MM.1S (cell line): ENCODE results near the gene FYN.

Source experiments
- DNase-seq: peaks from one replicate; pipeline ENCODE4 v3.0.0-alpha.2; 2015
- H2AFZ ChIP-seq: fragments of 300-600 bp; sonication (generic); 2 replicates; pipeline ENCODE4 v1.6.0; 2016; ENCODE audit warnings: antibody characterized with exemption, low read length
- H3F3A ChIP-seq: fragments of 300-600 bp; sonication (generic); 2 replicates; pipeline ENCODE4 v1.6.1; 2016; ENCODE audit warnings: mild to moderate bottlenecking, antibody characterized with exemption, low read length, moderate library complexity, mixed read lengths; ENCODE audit not compliant: insufficient read depth
- H3K27ac ChIP-seq: fragments of 300-600 bp; sonication (generic); 2 replicates; pipeline ENCODE4 v1.5.1; 2016; ENCODE audit warnings: mild to moderate bottlenecking, low read length
- H3K27me3 ChIP-seq: fragments of 300-600 bp; sonication (generic); replicated peaks from 2 replicates; pipeline ENCODE4 v1.6.0; 2016; ENCODE audit warnings: low read length; ENCODE audit not compliant: insufficient read depth
- H3K36me3 ChIP-seq: fragments of 300-600 bp; sonication (generic); replicated peaks from 2 replicates; pipeline ENCODE4 v1.6.1; 2016; ENCODE audit warnings: mild to moderate bottlenecking, low read length, mixed read lengths; ENCODE audit not compliant: insufficient read depth
- H3K4me1 ChIP-seq: fragments of 300-600 bp; sonication (generic); 2 replicates; pipeline ENCODE4 v1.6.1; 2016; ENCODE audit warnings: low read length, mixed read lengths
- H3K4me2 ChIP-seq: fragments of 300-600 bp; sonication (generic); 2 replicates; pipeline ENCODE4 v1.6.0; 2016; ENCODE audit warnings: low read depth, low read length
- H3K4me3 ChIP-seq: fragments of 300-600 bp; sonication (generic); 2 replicates; pipeline ENCODE4 v1.5.1; 2016; ENCODE audit warnings: low read length, mixed read lengths
- H3K79me2 ChIP-seq: fragments of 300-600 bp; sonication (generic); 2 replicates; pipeline ENCODE4 v1.6.1; 2016; ENCODE audit warnings: mixed run types, low read length, mixed read lengths
- H3K9ac ChIP-seq: fragments of 300-600 bp; sonication (generic); 2 replicates; pipeline ENCODE4 v1.6.1; 2016; ENCODE audit warnings: low read length, mixed read lengths
- H3K9me2 ChIP-seq: fragments of 300-600 bp; sonication (generic); replicated peaks from 2 replicates; pipeline ENCODE4 v1.6.1; 2016; ENCODE audit warnings: mild to moderate bottlenecking, low read length, mixed read lengths; ENCODE audit not compliant: insufficient read depth
- H3K9me3 ChIP-seq: fragments of 300-600 bp; sonication (generic); replicated peaks from 2 replicates; pipeline ENCODE4 v1.6.1; 2016; ENCODE audit warnings: mild to moderate bottlenecking, low read length, mixed read lengths; ENCODE audit not compliant: insufficient read depth
- H4K20me1 ChIP-seq: fragments of 300-600 bp; sonication (generic); 2 replicates; pipeline ENCODE4 v1.6.1; 2016; ENCODE audit warnings: mild to moderate bottlenecking, low read length, moderate library complexity, mixed read lengths; ENCODE audit not compliant: insufficient read depth
- CTCF ChIP-seq: fragments of 300-600 bp; sonication (generic); IDR thresholded peaks from 2 replicates; pipeline ENCODE4 v1.5.1; 2016; ENCODE audit warnings: antibody characterized with exemption, low read length, mixed read lengths
- EZH2 ChIP-seq: fragments of 300-600 bp; sonication (generic); optimal IDR thresholded peaks from 2 replicates; pipeline ENCODE3; 2017; ENCODE audit warnings: low read depth, mild to moderate bottlenecking, antibody characterized with exemption, low read length, mixed read lengths
- EZH2phosphoT487 ChIP-seq: fragments of 300-600 bp; sonication (generic); IDR thresholded peaks from 2 replicates; pipeline ENCODE4 v1.6.1; 2018; ENCODE audit warnings: antibody characterized with exemption, low read length

Gene FYN

GRCh38 chr6:111743862-111744692 lies 129.2 kb downstream of the FYN start:
- H2AFZ ChIP-seq = no peak overlapping the region
- TF ChIP-seq EZH2 (no peak), EZH2phosphoT487 (no peak), CTCF (no peak)
- H3K4me1 ChIP-seq = 0 out of 2 replicates have a peak, but pooled peaks cover 3% of the 10 kb centered on the region
- H3K9me3 ChIP-seq = no peaks in the 10 kb centered on the region
- H3K9me2 ChIP-seq = no peaks in the 10 kb centered on the region
- no peaks in the 10 kb centered on the region for H3K79me2 ChIP-seq
- DNase-seq = no peak
- no peak overlapping the region for H3K4me3 ChIP-seq
- no peaks in the 10 kb centered on the region for H3F3A ChIP-seq
- no peaks in the 10 kb centered on the region for H3K36me3 ChIP-seq
- H3K27me3 ChIP-seq = no peaks in the 10 kb centered on the region
- H3K4me2 ChIP-seq = no peak overlapping the region
- H3K27ac ChIP-seq = no peak overlapping the region
- no peaks in the 10 kb centered on the region for H4K20me1 ChIP-seq
- H3K9ac ChIP-seq = no peak overlapping the region

- Histone ChIP-seq H3K9me2 (no peaks in the 10 kb centered on the region), H4K20me1 (no peaks in the 10 kb centered on the region), H3K36me3 (no peaks in the 10 kb centered on the region), H2AFZ (no peak overlapping the region), H3K27ac (no peak overlapping the region), H3K4me1 (0 out of 2 replicates have a peak, but pooled peaks cover 6% of the 10 kb centered on the region), H3F3A (no peaks in the 10 kb centered on the region), H3K9me3 (no peaks in the 10 kb centered on the region), H3K4me3 (no peak overlapping the region), H3K4me2 (no peak overlapping the region), H3K79me2 (no peaks in the 10 kb centered on the region), H3K27me3 (no peaks in the 10 kb centered on the region), H3K9ac (no peak overlapping the region)
- DNase-seq = no peak
- TF ChIP-seq EZH2phosphoT487 (no peak), EZH2 (no peak), CTCF (no peak)
Measured at GRCh38 chr6:111743360-111743759, 129.9 kb downstream of the FYN start.

GRCh38 chr6:111741177-111741952 lies 131.9 kb downstream of the FYN start:
- H3K4me3 ChIP-seq = no peak overlapping the region
- H3K27me3 ChIP-seq = no peaks in the 10 kb centered on the region
- no peaks in the 10 kb centered on the region for H3F3A ChIP-seq
- H2AFZ ChIP-seq = no peak overlapping the region
- no peaks in the 10 kb centered on the region for H3K79me2 ChIP-seq
- no peaks in the 10 kb centered on the region for H3K9me2 ChIP-seq
- no peaks in the 10 kb centered on the region for H4K20me1 ChIP-seq
- TF ChIP-seq EZH2phosphoT487 (no peak), CTCF (no peak), EZH2 (no peak)
- H3K9ac ChIP-seq = no peak overlapping the region
- no peak overlapping the region for H3K4me2 ChIP-seq
- no peaks in the 10 kb centered on the region for H3K36me3 ChIP-seq
- H3K27ac ChIP-seq = no peak overlapping the region
- H3K4me1 ChIP-seq = 0 out of 2 replicates have a peak, but pooled peaks cover 6% of the 10 kb centered on the region
- no peaks in the 10 kb centered on the region for H3K9me3 ChIP-seq
- DNase-seq = no peak
